Ascending aorta (tissue), 2 donors: ENCODE measurements around the gene KCNB1. TPM values are rescaled to one million over a fixed set of nuclear protein-coding genes. Genes with fewer than 3 reads are reported as not detected.

ENCODE experiments used
- DNase-seq, 2 donors: peaks; one replicate each; pipeline ENCODE4 v3.0.0-alpha.2; 2019; ENCODE audit warnings: low spot score in 2 of 2
- H3K27ac ChIP-seq, 2 donors: fragments of 200-600 bp; sonication (generic); one replicate each; pipeline ENCODE4 v1.5.1; 2016 to 2017; ENCODE audit warnings: mild to moderate bottlenecking in 1 of 2
- H3K27me3 ChIP-seq: fragments of 200-600 bp; sonication (generic); one replicate; pipeline ENCODE4 v1.5.1; 2017
- H3K36me3 ChIP-seq, 2 donors: fragments of 200-600 bp; sonication (generic); one replicate each; pipeline ENCODE4 v1.5.1; 2016
- H3K4me1 ChIP-seq, 2 donors: fragments of 200-600 bp; sonication (generic); one replicate each; pipeline ENCODE4 v1.5.1; 2016 to 2017; ENCODE audit warnings: mild to moderate bottlenecking in 1 of 2
- H3K4me3 ChIP-seq, 2 donors: fragments of 200-600 bp; sonication (generic); one replicate each; pipeline ENCODE4 v1.5.1; 2016 to 2017; ENCODE audit warnings: mild to moderate bottlenecking in 1 of 2
- H3K9me3 ChIP-seq, 2 donors: fragments of 200-600 bp; sonication (generic); one replicate each; pipeline ENCODE4 v1.5.1; 2016
- intact Hi-C: fragments of 100-400 bp; cut with DNase I; formaldehyde crosslinking; loops from one replicate; pipeline ENCODE4 v1.15.1; 2023
- total RNA-seq: library from RNA; depleted of rRNA; stranded (reverse); fragments of >200 nt; gene quantifications from one replicate; pipeline ENCODE4 v1.1.0, GENCODE V29; 2016
- TF ChIP-seq, protein P1 (sequence below), 3 experiments: fragments of 200-600 bp in 2 of 3; fragments of 450-650 bp in 1 of 3; sonication (generic) in 2 of 3; IDR thresholded peaks; one replicate each; pipeline ENCODE4 v1.5.1; 2016 to 2019; ENCODE audit warnings: antibody characterized with exemption in 3 of 3, mild to moderate bottlenecking in 1 of 3, moderate library complexity in 1 of 3

Gene KCNB1
- total RNA-seq, 1 donor from 2014 or later: not detected

GRCh38 chr20:49396230-49396629 lies 86.2 kb downstream of the KCNB1 start:
- H3K27me3 ChIP-seq: no peaks in the 10 kb centered on the region
- TF ChIP-seq, protein P1, sequence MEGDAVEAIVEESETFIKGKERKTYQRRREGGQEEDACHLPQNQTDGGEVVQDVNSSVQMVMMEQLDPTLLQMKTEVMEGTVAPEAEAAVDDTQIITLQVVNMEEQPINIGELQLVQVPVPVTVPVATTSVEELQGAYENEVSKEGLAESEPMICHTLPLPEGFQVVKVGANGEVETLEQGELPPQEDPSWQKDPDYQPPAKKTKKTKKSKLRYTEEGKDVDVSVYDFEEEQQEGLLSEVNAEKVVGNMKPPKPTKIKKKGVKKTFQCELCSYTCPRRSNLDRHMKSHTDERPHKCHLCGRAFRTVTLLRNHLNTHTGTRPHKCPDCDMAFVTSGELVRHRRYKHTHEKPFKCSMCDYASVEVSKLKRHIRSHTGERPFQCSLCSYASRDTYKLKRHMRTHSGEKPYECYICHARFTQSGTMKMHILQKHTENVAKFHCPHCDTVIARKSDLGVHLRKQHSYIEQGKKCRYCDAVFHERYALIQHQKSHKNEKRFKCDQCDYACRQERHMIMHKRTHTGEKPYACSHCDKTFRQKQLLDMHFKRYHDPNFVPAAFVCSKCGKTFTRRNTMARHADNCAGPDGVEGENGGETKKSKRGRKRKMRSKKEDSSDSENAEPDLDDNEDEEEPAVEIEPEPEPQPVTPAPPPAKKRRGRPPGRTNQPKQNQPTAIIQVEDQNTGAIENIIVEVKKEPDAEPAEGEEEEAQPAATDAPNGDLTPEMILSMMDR (IDR thresholded peaks at IDR 0.05): no peak
- no peaks in the 10 kb centered on the region for H3K9me3 ChIP-seq
- no peaks in the 10 kb centered on the region for H3K36me3 ChIP-seq
- intact Hi-C loops: no loop called here
- H3K4me3 ChIP-seq: no peak overlapping the region
- no peak overlapping the region for H3K27ac ChIP-seq
- H3K4me1 ChIP-seq: peaks cover 0 to 25% of the 10 kb centered on the region in 2 donors
- DNase-seq: no peak

- TF ChIP-seq, protein P1 (IDR thresholded peaks at IDR 0.05): no peak
- H3K9me3 ChIP-seq: no peaks in the 10 kb centered on the region
- H3K36me3 ChIP-seq: no peaks in the 10 kb centered on the region
- no peaks in the 10 kb centered on the region for H3K27me3 ChIP-seq
- no peak overlapping the region for H3K27ac ChIP-seq
- H3K4me3 ChIP-seq: no peak overlapping the region
- DNase-seq: no peak
- H3K4me1 ChIP-seq: peaks cover 0 to 22% of the 10 kb centered on the region in 2 donors
- intact Hi-C loops: no loop called here
Measured at GRCh38 chr20:49395659-49396058, 86.8 kb downstream of the KCNB1 start.

DNA sequence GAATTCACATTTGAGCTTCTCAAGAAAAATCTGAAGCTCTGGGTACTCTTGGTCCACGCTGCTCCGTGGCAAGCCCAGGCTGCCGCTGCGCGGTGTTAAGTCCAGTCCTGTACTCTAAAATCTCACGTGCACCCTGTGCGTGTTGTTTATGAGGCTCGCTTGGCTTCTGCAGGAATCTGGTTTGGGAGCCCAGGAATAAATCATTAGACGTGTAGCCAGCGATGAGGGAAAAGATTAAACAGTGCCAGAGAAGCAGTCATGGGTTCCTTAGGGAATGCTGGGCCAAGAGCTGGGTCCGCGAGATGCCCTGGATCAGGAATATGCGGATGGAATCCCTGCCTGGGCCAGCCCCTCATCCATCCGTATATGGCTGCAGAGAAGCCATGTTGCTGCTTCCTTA lies 87.3 kb downstream of the KCNB1 start:
- Histone ChIP-seq H3K27me3 (no peaks in the 10 kb centered on the region), H3K9me3 (no peaks in the 10 kb centered on the region), H3K36me3 (no peaks in the 10 kb centered on the region), H3K27ac (no peak overlapping the region), H3K4me1 (peaks cover 0 to 17% of the 10 kb centered on the region in 2 donors), H3K4me3 (no peak overlapping the region)
- TF ChIP-seq, protein P1 (IDR thresholded peaks at IDR 0.05): no peak
- peak; percentile 39 to 76 for DNase-seq
- intact Hi-C loops: no loop called here

GRCh38 chr20:49394757-49395156 lies 87.7 kb downstream of the KCNB1 start:
- TF ChIP-seq, protein P1 (IDR thresholded peaks at IDR 0.05): no peak

GRCh38 chr20:49394264-49394663 lies 88.2 kb downstream of the KCNB1 start:
- peaks cover 0 to 15% of the 10 kb centered on the region in 2 donors for H3K4me1 ChIP-seq
- no peaks in the 10 kb centered on the region for H3K27me3 ChIP-seq
- H3K9me3 ChIP-seq: no peaks in the 10 kb centered on the region
- no peaks in the 10 kb centered on the region for H3K36me3 ChIP-seq
- no peak overlapping the region for H3K4me3 ChIP-seq
- intact Hi-C loops: no loop called here
- TF ChIP-seq, protein P1 (IDR thresholded peaks at IDR 0.05): no peak
- DNase-seq: no peak
- H3K27ac ChIP-seq: peak overlapping the region in 1 of 2 donors; percentile 0

More at GRCh38 chr20:49394757-49395156, 87.7 kb downstream of the KCNB1 start:
- peak overlapping the region in 1 of 2 donors; percentile 0 for H3K27ac ChIP-seq
- no peaks in the 10 kb centered on the region for H3K36me3 ChIP-seq
- no peak for DNase-seq
- H3K9me3 ChIP-seq: no peaks in the 10 kb centered on the region
- H3K27me3 ChIP-seq: no peaks in the 10 kb centered on the region
- peaks cover 0 to 15% of the 10 kb centered on the region in 2 donors for H3K4me1 ChIP-seq
- H3K4me3 ChIP-seq: no peak overlapping the region
- intact Hi-C loops: no loop called here

- Histone ChIP-seq H3K9me3 (no peaks in the 10 kb centered on the region), H3K27ac (no peak overlapping the region), H3K27me3 (no peaks in the 10 kb centered on the region), H3K36me3 (no peaks in the 10 kb centered on the region), H3K4me3 (no peak overlapping the region), H3K4me1 (peaks cover 0 to 15% of the 10 kb centered on the region in 2 donors)
- intact Hi-C loops: no loop called here
- TF ChIP-seq, protein P1 (IDR thresholded peaks at IDR 0.05): no peak
- no peak for DNase-seq
Measured at GRCh38 chr20:49393803-49394202, 88.7 kb downstream of the KCNB1 start.
